HCT116 (cell line): ENCODE measurements around the gene MIGA1.

ENCODE experiments used
- EZH2phosphoT487 ChIP-seq: fragments of 200-600 bp; IDR thresholded peaks from 2 replicates; pipeline ENCODE4 v1.6.1; 2018; ENCODE audit warnings: antibody characterized with exemption, borderline replicate concordance
- TCF7L2 ChIP-seq: IDR thresholded peaks from 2 replicates; pipeline ENCODE4 v1.7.0; 2011; ENCODE audit warnings: borderline replicate concordance, inconsistent platforms; ENCODE audit not compliant: insufficient read depth, insufficient read length; ENCODE audit errors: extremely low read depth

DNA sequence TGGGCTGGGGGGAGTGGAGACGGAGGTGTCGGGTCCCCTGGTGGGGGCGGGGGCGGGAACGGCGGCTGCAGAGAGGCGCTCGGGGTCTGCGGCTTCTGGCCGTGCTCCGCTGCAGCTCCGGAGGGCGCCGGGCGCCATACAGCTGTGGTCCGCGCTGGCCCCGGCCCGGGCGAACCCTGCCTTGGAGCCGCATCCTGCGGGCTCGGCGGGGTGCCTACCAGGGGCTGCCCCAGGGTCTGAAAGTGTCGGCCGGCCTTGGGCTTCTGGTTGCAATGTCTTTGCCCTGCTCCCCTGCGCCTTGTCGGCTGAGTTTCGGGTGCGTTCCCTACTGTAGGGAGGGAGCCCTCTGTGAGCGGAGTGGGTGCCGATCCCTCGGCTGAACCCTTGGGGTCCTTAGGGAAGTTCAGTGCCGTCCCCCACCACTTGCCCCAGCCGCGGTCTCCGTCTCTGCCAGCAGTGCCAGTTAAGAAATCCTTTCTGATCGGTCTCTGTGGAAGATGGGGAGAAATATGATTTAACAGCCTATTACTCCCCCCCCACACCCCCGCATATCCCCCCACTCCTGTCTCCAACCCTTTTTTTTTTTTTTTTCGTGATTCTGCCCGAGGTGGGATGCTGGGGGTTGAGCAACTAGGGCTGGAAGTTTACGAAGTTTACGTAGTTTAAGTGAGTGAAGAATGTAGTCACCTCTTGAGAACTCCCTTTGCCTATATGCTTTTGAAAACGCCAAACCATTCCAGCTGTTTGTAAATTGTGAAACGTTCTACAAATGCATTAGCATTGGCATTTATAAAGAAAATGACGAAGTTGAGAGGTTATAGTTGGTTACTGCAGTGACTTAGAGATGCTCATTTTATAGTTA lies 109.6 kb downstream of the MIGA1 start:
- TF ChIP-seq TCF7L2, result no peak
- TF ChIP-seq EZH2phosphoT487, result no peak
